Tibial nerve (tissue), 3 donors: ENCODE measurements around the gene PLEKHO1.

Source experiments
- POLR2A ChIP-seq, 2 donors: fragments of 450-650 bp; IDR thresholded peaks; one replicate each; pipeline ENCODE4 v1.6.1; 2017; ENCODE audit warnings: antibody characterized with exemption in 2 of 2, mild to moderate bottlenecking in 2 of 2, moderate library complexity in 2 of 2
- TF ChIP-seq, protein P1 (sequence below), 5 experiments: fragments of 200-600 bp in 3 of 5; fragments of 450-650 bp in 2 of 5; sonication (generic) in 3 of 5; IDR thresholded peaks; one replicate each; pipeline ENCODE4 v1.5.1; 2016 to 2019; ENCODE audit warnings: antibody characterized with exemption in 5 of 5, mild to moderate bottlenecking in 3 of 5, moderate library complexity in 2 of 5

DNA sequence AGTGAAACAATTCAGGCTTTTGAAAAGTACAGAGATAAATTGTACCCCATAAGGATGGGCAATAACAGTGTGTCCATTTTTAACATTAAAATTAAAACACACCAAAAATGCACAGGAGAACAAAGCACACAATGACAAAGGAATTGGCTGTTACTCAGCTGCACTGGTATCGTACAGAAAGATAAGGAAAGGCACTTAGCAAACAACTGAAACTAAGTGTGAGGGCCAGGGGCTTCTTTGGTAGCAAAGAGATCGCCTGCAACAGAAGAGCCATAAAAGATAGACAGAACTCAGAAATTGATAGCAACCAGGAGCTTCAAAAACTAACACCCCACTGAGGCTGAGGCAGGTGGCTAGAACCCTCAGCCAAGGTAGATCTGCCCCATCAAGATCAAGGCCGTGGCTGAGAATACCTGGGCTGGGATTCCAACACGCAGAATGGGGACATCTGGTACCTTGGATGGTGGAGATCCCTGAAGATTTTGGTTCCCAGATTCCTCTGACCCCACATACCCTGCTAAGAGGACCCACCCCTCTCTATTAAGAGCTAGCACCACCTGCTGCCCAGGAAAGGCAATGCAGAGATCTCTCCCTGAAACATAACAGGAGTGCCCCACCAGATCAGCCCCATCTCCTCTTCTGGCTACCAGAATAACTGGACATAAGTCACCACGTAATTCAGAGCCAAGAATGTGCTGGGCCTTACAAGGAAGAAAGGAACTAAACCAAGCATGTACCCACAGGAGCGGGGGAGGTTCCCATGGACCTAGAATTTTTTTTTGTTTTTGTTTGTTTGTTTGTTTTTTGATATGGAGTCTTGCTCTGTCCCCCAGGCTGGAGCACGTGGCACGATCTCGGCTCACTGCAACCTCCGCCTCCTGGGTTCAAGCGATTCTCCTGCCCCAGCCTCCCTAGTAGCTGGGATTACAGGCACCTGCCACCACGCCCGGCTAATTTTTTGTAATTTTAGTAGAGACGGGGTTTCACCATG, 16.2 kb downstream of the PLEKHO1 start:
- TF ChIP-seq, protein P1, sequence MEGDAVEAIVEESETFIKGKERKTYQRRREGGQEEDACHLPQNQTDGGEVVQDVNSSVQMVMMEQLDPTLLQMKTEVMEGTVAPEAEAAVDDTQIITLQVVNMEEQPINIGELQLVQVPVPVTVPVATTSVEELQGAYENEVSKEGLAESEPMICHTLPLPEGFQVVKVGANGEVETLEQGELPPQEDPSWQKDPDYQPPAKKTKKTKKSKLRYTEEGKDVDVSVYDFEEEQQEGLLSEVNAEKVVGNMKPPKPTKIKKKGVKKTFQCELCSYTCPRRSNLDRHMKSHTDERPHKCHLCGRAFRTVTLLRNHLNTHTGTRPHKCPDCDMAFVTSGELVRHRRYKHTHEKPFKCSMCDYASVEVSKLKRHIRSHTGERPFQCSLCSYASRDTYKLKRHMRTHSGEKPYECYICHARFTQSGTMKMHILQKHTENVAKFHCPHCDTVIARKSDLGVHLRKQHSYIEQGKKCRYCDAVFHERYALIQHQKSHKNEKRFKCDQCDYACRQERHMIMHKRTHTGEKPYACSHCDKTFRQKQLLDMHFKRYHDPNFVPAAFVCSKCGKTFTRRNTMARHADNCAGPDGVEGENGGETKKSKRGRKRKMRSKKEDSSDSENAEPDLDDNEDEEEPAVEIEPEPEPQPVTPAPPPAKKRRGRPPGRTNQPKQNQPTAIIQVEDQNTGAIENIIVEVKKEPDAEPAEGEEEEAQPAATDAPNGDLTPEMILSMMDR (IDR thresholded peaks at IDR 0.05) = peak; percentile 29 to 54 (median 45)
- no peak for TF ChIP-seq POLR2A (IDR thresholded peaks at IDR 0.05)
